ENCODE measurements around the gene MUS81. TPM values are rescaled to one million over a fixed set of nuclear protein-coding genes. Genes with fewer than 3 reads are reported as not detected.
A peak's percentile ranks its signal among the peaks of the same experiment; 100 is the strongest.

MUS81 gene
- total RNA-seq, 8 experiments from 2014 or later = 27.4 to 47.3 (median 42.1) TPM

- Histone ChIP-seq H3K27ac (peak overlapping the region in 1 of 2 donors; percentile 32), H3K4me1 (replicated peaks in 1 of 2) (peaks cover 8 to 30% of the 10 kb centered on the region in 2 donors), H3K4me3 (peak overlapping the region; percentile 19 to 42 (median 37))
- 0 to 8% (median 2%) methylated on average over 4 to 9 of the region's 54 CpGs; no CpG with 5 or more reads in 7 of the 10 experiments for WGBS, 10 experiments
- peak; percentile 39 to 87 (median 82) for ATAC-seq (replicated peaks in 6 of 8)
- in situ Hi-C loops (cut with MboI; ENCODE audit: low pct_unique_long_range_greater_than_20kb in 2 of 9, low sequenced_read_pairs in 9 of 9, unreplicated experiment in 9 of 9) = no loop called here
These were observed 13.3 kb downstream of the MUS81 start for GRCh38 chr11:65873318-65874156.

GRCh38 chr11:65879617-65880016, 19.4 kb downstream of the MUS81 start, which contains the start of gene CTSW:
CTSW (plus strand) TSS chr11:65879837; CDS start chr11:65879855, 18 bp downstream.
- Histone ChIP-seq H3K4me1 (replicated peaks in 1 of 2) (peaks cover 0 to 3% of the 10 kb centered on the region in 2 donors), H3K27ac (no peak within 1 kb of the TSS), H3K4me3 (no peak within 1 kb of the TSS)
- in situ Hi-C loops (cut with MboI; ENCODE audit: low pct_unique_long_range_greater_than_20kb in 2 of 9, low sequenced_read_pairs in 9 of 9, unreplicated experiment in 9 of 9) = loop anchor here in 2 of 9 experiments (10.0 to 25.0 kb wide), 2 partner anchors 105 to 108 kb away; no protein-coding TSS in a partner anchor
- ATAC-seq (replicated peaks in 6 of 8) = peak in 1 of 8 experiments; percentile 4
- WGBS, 10 experiments = 65 to 80% methylated on average over 1 to 4 of the region's 7 CpGs; no CpG with 5 or more reads in 8 of the 10 experiments

- in situ Hi-C loops (cut with MboI; ENCODE audit: low pct_unique_long_range_greater_than_20kb in 2 of 9, low sequenced_read_pairs in 9 of 9, unreplicated experiment in 9 of 9) = loop anchor here in 2 of 9 experiments (10.0 to 25.0 kb wide), 2 partner anchors 105 to 107 kb away; no protein-coding TSS in a partner anchor
- Histone ChIP-seq H3K27ac (no peak overlapping the region), H3K4me3 (no peak overlapping the region), H3K4me1 (replicated peaks in 1 of 2) (peaks cover 3 to 5% of the 10 kb centered on the region in 2 donors)
- 72 to 100% (median 93%) methylated on average over 1 to 6 of the region's 7 CpGs; no CpG with 5 or more reads in 5 of the 10 experiments for WGBS, 10 experiments
- no peak for ATAC-seq (replicated peaks in 6 of 8)
These were observed 19.8 kb downstream of the MUS81 start for GRCh38 chr11:65880027-65880426.

GRCh38 chr11:65880844-65881421, 20.7 kb downstream of the MUS81 start:
- no peak for ATAC-seq (replicated peaks in 6 of 8)
- in situ Hi-C loops (cut with MboI; ENCODE audit: low pct_unique_long_range_greater_than_20kb in 2 of 9, low sequenced_read_pairs in 9 of 9, unreplicated experiment in 9 of 9) = loop anchor here in 2 of 9 experiments (10.0 to 25.0 kb wide), 2 partner anchors 104 to 106 kb away; no protein-coding TSS in a partner anchor
- 40 to 100% (median 70%) methylated on average over 1 to 2 of the region's 7 CpGs; no CpG with 5 or more reads in 4 of the 10 experiments for WGBS, 10 experiments
- Histone ChIP-seq H3K4me3 (no peak overlapping the region), H3K4me1 (replicated peaks in 1 of 2) (peaks cover 3 to 5% of the 10 kb centered on the region in 2 donors), H3K27ac (no peak overlapping the region)

GRCh38 chr11:65882120-65883057, 22.2 kb downstream of the MUS81 start:
- H3K27ac ChIP-seq = no peak overlapping the region
- H3K4me1 ChIP-seq (replicated peaks in 1 of 2) = peaks cover 12 to 13% of the 10 kb centered on the region in 2 donors
- in situ Hi-C loops (cut with MboI; ENCODE audit: low pct_unique_long_range_greater_than_20kb in 2 of 9, low sequenced_read_pairs in 9 of 9, unreplicated experiment in 9 of 9) = loop anchor here in 2 of 9 experiments (10.0 to 25.0 kb wide), 2 partner anchors 102 to 105 kb away; no protein-coding TSS in a partner anchor
- ATAC-seq (replicated peaks in 6 of 8) = no peak
- H3K4me3 ChIP-seq = no peak overlapping the region
- 70 to 100% (median 92%) methylated on average over 1 to 13 of the region's 30 CpGs; no CpG with 5 or more reads in 3 of the 10 experiments for WGBS, 10 experiments

- ATAC-seq (replicated peaks in 6 of 8) = no peak
- no peak overlapping the region for H3K27ac ChIP-seq
- H3K4me1 ChIP-seq (replicated peaks in 1 of 2) = peaks cover 13 to 15% of the 10 kb centered on the region in 2 donors
- WGBS, 10 experiments = 95 to 100% (median 100%) methylated on average over 1 to 4 of the region's 13 CpGs; no CpG with 5 or more reads in 6 of the 10 experiments
- in situ Hi-C loops (cut with MboI; ENCODE audit: low pct_unique_long_range_greater_than_20kb in 2 of 9, low sequenced_read_pairs in 9 of 9, unreplicated experiment in 9 of 9) = loop anchor here in 2 of 9 experiments (10.0 to 25.0 kb wide), 2 partner anchors 102 to 104 kb away; no protein-coding TSS in a partner anchor
- H3K4me3 ChIP-seq = no peak overlapping the region
These were observed 23.0 kb downstream of the MUS81 start for GRCh38 chr11:65883058-65883761.

GRCh38 chr11:65883786-65884715, 23.8 kb downstream of the MUS81 start:
- in situ Hi-C loops (cut with MboI; ENCODE audit: low pct_unique_long_range_greater_than_20kb in 2 of 9, low sequenced_read_pairs in 9 of 9, unreplicated experiment in 9 of 9) = loop anchor here in 2 of 9 experiments (10.0 to 25.0 kb wide), 2 partner anchors 101 to 103 kb away; no protein-coding TSS in a partner anchor
- no peak overlapping the region for H3K27ac ChIP-seq
- WGBS, 10 experiments = 69 to 100% (median 89%) methylated on average over 2 to 18 of the region's 28 CpGs; no CpG with 5 or more reads in 2 of the 10 experiments
- H3K4me3 ChIP-seq = peak overlapping the region in 1 of 5 donors; percentile 17
- peaks cover 14 to 17% of the 10 kb centered on the region in 2 donors for H3K4me1 ChIP-seq (replicated peaks in 1 of 2)
- ATAC-seq (replicated peaks in 6 of 8) = no peak

- Histone ChIP-seq H3K27ac (no peak overlapping the region), H3K4me3 (peak overlapping the region in 1 of 5 donors; percentile 17), H3K4me1 (replicated peaks in 1 of 2) (peaks cover 18 to 23% of the 10 kb centered on the region in 2 donors)
- WGBS, 10 experiments = 0 to 100% (median 33%) methylated on average over 1 to 5 of the region's 9 CpGs; no CpG with 5 or more reads in 6 of the 10 experiments
- ATAC-seq (replicated peaks in 6 of 8) = peak in 4 of 8 experiments; percentile 1 to 24 (median 6)
- in situ Hi-C loops (cut with MboI; ENCODE audit: low pct_unique_long_range_greater_than_20kb in 2 of 9, low sequenced_read_pairs in 9 of 9, unreplicated experiment in 9 of 9) = loop anchor here in 2 of 9 experiments (10.0 to 25.0 kb wide), 2 partner anchors 100 to 103 kb away; no protein-coding TSS in a partner anchor
These were observed 24.5 kb downstream of the MUS81 start for GRCh38 chr11:65884716-65885092.

GRCh38 chr11:65885231-65885630, 25.0 kb downstream of the MUS81 start:
- Histone ChIP-seq H3K27ac (no peak overlapping the region), H3K4me3 (no peak overlapping the region), H3K4me1 (replicated peaks in 1 of 2) (peaks cover 23 to 27% of the 10 kb centered on the region in 2 donors)
- in situ Hi-C loops (cut with MboI; ENCODE audit: low pct_unique_long_range_greater_than_20kb in 2 of 9, low sequenced_read_pairs in 9 of 9, unreplicated experiment in 9 of 9) = loop anchor here in 2 of 9 experiments (10.0 to 25.0 kb wide), 2 partner anchors 100 to 102 kb away; no protein-coding TSS in a partner anchor
- ATAC-seq (replicated peaks in 6 of 8) = no peak
- 89 to 100% methylated on average over 1 to 5 of the region's 7 CpGs; no CpG with 5 or more reads in 8 of the 10 experiments for WGBS, 10 experiments

GRCh38 chr11:65885808-65886536, 25.7 kb downstream of the MUS81 start:
- ATAC-seq (replicated peaks in 6 of 8) = no peak
- in situ Hi-C loops (cut with MboI; ENCODE audit: low pct_unique_long_range_greater_than_20kb in 2 of 9, low sequenced_read_pairs in 9 of 9, unreplicated experiment in 9 of 9) = loop anchor here in 2 of 9 experiments (10.0 to 25.0 kb wide), 2 partner anchors 99 to 101 kb away; no protein-coding TSS in a partner anchor
- WGBS, 10 experiments = 70 to 100% (median 90%) methylated on average over 1 to 11 of the region's 12 CpGs; no CpG with 5 or more reads in 1 of the 10 experiments
- peaks cover 23 to 27% of the 10 kb centered on the region in 2 donors for H3K4me1 ChIP-seq (replicated peaks in 1 of 2)
- H3K27ac ChIP-seq = no peak overlapping the region
- no peak overlapping the region for H3K4me3 ChIP-seq

Data from motor neuron (in vitro differentiated cells).